Mesenchymal stem cell (in vitro differentiated cells and primary cell): ENCODE measurements around the gene LILRA2.
"Not testable (repeated sequence)": the region's sequence is repeated elsewhere in the genome, so short reads cannot be mapped to it uniquely, and the experiment has no call there.

Experiments
- DNase-seq: peaks from one replicate; pipeline ENCODE4 v3.0.0-alpha.2; 2013
- H2AFZ ChIP-seq: one replicate; pipeline ENCODE4 v1.6.1; 2013; ENCODE audit warnings: low read depth, mild to moderate bottlenecking, control low read depth, inconsistent platforms, low read length, moderate library complexity
- H2AK5ac ChIP-seq: 2 replicates; pipeline ENCODE4 v1.6.1; 2013; ENCODE audit warnings: low read length, moderate library complexity, mild to moderate bottlenecking, inconsistent platforms; ENCODE audit not compliant: severe bottlenecking
- H2BK120ac ChIP-seq: one replicate; pipeline ENCODE4 v1.6.1; 2013; ENCODE audit warnings: low read depth, mild to moderate bottlenecking, inconsistent platforms, low read length, moderate library complexity
- H2BK12ac ChIP-seq, 2 experiments: one replicate each; pipeline ENCODE4 v1.6.1; 2013; ENCODE audit warnings: inconsistent platforms in 2 of 2, low read length in 2 of 2, mild to moderate bottlenecking in 2 of 2, moderate library complexity in 2 of 2, control low read depth in 1 of 2
- H2BK15ac ChIP-seq: one replicate; pipeline ENCODE4 v1.6.1; 2013; ENCODE audit warnings: mild to moderate bottlenecking, low read depth, inconsistent platforms; ENCODE audit not compliant: poor library complexity, severe bottlenecking
- H2BK5ac ChIP-seq: 2 replicates; pipeline ENCODE4 v1.6.1; 2013; ENCODE audit warnings: low read depth, mild to moderate bottlenecking, low read length, control low read depth, inconsistent platforms; ENCODE audit not compliant: poor library complexity, severe bottlenecking
- H3K14ac ChIP-seq, 2 experiments: one replicate each; pipeline ENCODE4 v1.6.1; 2013; ENCODE audit warnings: inconsistent platforms in 2 of 2, low read length in 2 of 2, control low read depth in 1 of 2, mild to moderate bottlenecking in 1 of 2, moderate library complexity in 1 of 2
- H3K18ac ChIP-seq, 2 experiments: one replicate each; pipeline ENCODE4 v1.6.1; 2013; ENCODE audit warnings: inconsistent platforms in 2 of 2, low read length in 2 of 2, control low read depth in 1 of 2, low read depth in 1 of 2, mild to moderate bottlenecking in 1 of 2
- H3K23ac ChIP-seq, 2 experiments: one replicate each; pipeline ENCODE4 v1.6.1; 2013; ENCODE audit warnings: inconsistent platforms in 2 of 2, low read length in 2 of 2, mild to moderate bottlenecking in 2 of 2, moderate library complexity in 2 of 2, control low read depth in 1 of 2
- H3K27ac ChIP-seq: 2 replicates; pipeline ENCODE4 v1.5.1; 2013; ENCODE audit warnings: mild to moderate bottlenecking, moderate library complexity, low read length, control low read depth, inconsistent platforms; ENCODE audit not compliant: poor library complexity, severe bottlenecking
- H3K27me3 ChIP-seq, 2 experiments: 2 replicates each; pipeline versions ENCODE4 v1.6.1 to v1.7.0; 2013; ENCODE audit warnings: low read length in 2 of 2, mild to moderate bottlenecking in 2 of 2, moderate library complexity in 2 of 2, control low read depth in 1 of 2, inconsistent platforms in 1 of 2; ENCODE audit not compliant: control insufficient read depth in 1 of 2, insufficient read depth in 1 of 2
- H3K36me3 ChIP-seq, 2 experiments: 2 replicates each; pipeline versions ENCODE4 v1.6.1 to v1.7.0; 2013; ENCODE audit warnings: low read length in 2 of 2, control low read depth in 1 of 2, inconsistent platforms in 1 of 2, low read depth in 1 of 2, mild to moderate bottlenecking in 1 of 2; ENCODE audit not compliant: insufficient read depth in 2 of 2, control insufficient read depth in 1 of 2
- H3K4ac ChIP-seq, 2 experiments: one replicate each; pipeline ENCODE4 v1.6.1; 2013; ENCODE audit warnings: inconsistent platforms in 2 of 2, low read length in 2 of 2, mild to moderate bottlenecking in 2 of 2, moderate library complexity in 2 of 2, control low read depth in 1 of 2, low read depth in 1 of 2
- H3K4me1 ChIP-seq: 2 replicates; pipeline ENCODE4 v1.6.1; 2013; ENCODE audit warnings: low read depth, low read length, control low read depth; ENCODE audit not compliant: control insufficient read depth, insufficient read depth
- H3K4me2 ChIP-seq: 2 replicates; pipeline ENCODE4 v1.6.1; 2013; ENCODE audit warnings: low read length, mild to moderate bottlenecking, inconsistent platforms; ENCODE audit not compliant: poor library complexity, severe bottlenecking
- H3K4me3 ChIP-seq, 2 experiments: 2 replicates each; pipeline versions ENCODE4 v1.5.1 to v1.7.0; 2013; ENCODE audit warnings: low read length in 2 of 2, mild to moderate bottlenecking in 2 of 2, control low read depth in 1 of 2, low read depth in 1 of 2; ENCODE audit not compliant: insufficient read depth in 1 of 2
- H3K79me1 ChIP-seq: replicated peaks from 2 replicates; pipeline ENCODE4 v1.6.1; 2013; ENCODE audit warnings: mild to moderate bottlenecking, control low read depth, low read length, inconsistent platforms; ENCODE audit not compliant: poor library complexity, severe bottlenecking
- H3K9ac ChIP-seq: 2 replicates; pipeline ENCODE4 v1.7.0; 2013; ENCODE audit warnings: mild to moderate bottlenecking, low read length, moderate library complexity
- H3K9me3 ChIP-seq: 2 replicates; pipeline ENCODE4 v1.7.0; 2013; ENCODE audit warnings: mild to moderate bottlenecking, low read length; ENCODE audit not compliant: control insufficient read depth
- H4K8ac ChIP-seq: one replicate; pipeline ENCODE4 v1.6.1; 2013; ENCODE audit warnings: inconsistent platforms, mild to moderate bottlenecking, low read length, moderate library complexity
- H4K91ac ChIP-seq: one replicate; pipeline ENCODE4 v1.6.1; 2013; ENCODE audit warnings: mild to moderate bottlenecking, low read length, inconsistent platforms
- WGBS: methylation state at CpG from one replicate; pipeline ENCODE4 v1.1.7; 2013; ENCODE audit warnings: mixed read lengths; 5-methylcytosine and 5-hydroxymethylcytosine counted together

LILRA2 gene

DNA sequence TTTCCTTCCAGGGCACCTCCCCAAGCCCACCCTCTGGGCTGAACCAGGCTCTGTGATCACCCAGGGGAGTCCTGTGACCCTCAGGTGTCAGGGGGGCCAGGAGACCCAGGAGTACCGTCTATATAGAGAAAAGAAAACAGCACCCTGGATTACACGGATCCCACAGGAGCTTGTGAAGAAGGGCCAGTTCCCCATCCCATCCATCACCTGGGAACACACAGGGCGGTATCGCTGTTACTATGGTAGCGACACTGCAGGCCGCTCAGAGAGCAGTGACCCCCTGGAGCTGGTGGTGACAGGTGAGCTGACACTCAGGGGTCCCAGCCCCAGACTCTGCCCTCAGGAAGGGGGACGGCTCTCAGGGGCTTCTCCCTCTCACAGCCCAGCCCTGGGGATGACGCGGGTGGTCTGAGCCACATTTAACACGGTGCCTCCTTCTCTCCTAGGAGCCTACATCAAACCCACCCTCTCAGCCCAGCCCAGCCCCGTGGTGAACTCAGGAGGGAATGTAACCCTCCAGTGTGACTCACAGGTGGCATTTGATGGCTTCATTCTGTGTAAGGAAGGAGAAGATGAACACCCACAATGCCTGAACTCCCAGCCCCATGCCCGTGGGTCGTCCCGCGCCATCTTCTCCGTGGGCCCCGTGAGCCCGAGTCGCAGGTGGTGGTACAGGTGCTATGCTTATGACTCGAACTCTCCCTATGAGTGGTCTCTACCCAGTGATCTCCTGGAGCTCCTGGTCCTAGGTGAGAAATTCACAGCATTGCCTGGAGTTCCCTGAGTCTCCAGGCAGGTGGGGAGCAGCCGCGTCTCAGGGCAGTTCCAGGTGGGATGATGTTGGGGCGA, 58.1 kb downstream of the LILRA2 start:
- H3K9me3 ChIP-seq, H3K14ac ChIP-seq, H3K79me1 ChIP-seq, H2AK5ac ChIP-seq, H2BK12ac ChIP-seq, H3K36me3 ChIP-seq, H3K4me3 ChIP-seq, H3K18ac ChIP-seq, H2AFZ ChIP-seq, H2BK120ac ChIP-seq, H4K8ac ChIP-seq, DNase-seq, H3K4me2 ChIP-seq, H3K27ac ChIP-seq, H3K4ac ChIP-seq, H3K9ac ChIP-seq, H2BK5ac ChIP-seq, H3K4me1 ChIP-seq, H4K91ac ChIP-seq, H3K27me3 ChIP-seq, H2BK15ac ChIP-seq, H3K23ac ChIP-seq: not testable (repeated sequence)
- 74% methylated on average over 23 of the region's 23 CpGs for WGBS

GRCh38 chr19:54632517-54632916, 58.9 kb downstream of the LILRA2 start:
- not testable (repeated sequence) for H2BK5ac ChIP-seq, H3K4me1 ChIP-seq, H3K36me3 ChIP-seq, H3K9ac ChIP-seq, H3K4me2 ChIP-seq, H3K14ac ChIP-seq, H3K27me3 ChIP-seq, H3K23ac ChIP-seq, H4K91ac ChIP-seq, H2AK5ac ChIP-seq, DNase-seq, H3K9me3 ChIP-seq, H2BK15ac ChIP-seq, H3K79me1 ChIP-seq, H3K4ac ChIP-seq, H3K4me3 ChIP-seq, H2BK12ac ChIP-seq, H4K8ac ChIP-seq, H2AFZ ChIP-seq, H3K18ac ChIP-seq, H2BK120ac ChIP-seq, H3K27ac ChIP-seq
- WGBS = 71% methylated on average over 16 of the region's 16 CpGs

- Histone ChIP-seq H3K14ac (no peak overlapping the region), H3K9ac (no peak overlapping the region)
These were observed 59.8 kb downstream of the LILRA2 start for GRCh38 chr19:54633401-54633800.

DNA sequence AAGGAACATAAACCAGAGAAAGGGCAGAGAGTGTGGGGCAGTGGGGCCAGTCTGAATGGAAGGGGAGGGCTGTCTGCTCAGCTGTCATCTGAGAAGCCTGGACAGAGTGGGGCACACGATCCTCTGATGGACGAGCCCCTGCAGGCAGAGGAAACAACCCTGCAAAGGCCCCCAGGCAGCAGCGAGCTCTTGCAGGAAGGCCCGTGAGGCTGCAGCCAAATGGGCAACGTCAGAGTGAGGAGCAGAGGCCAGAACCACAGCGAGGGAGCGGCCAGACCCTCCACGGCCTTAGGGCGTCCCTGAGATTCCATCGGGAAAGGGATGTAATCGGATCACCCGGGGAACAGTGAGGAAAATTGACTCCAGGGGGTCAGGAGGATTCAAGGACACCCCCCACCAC, 62.5 kb downstream of the LILRA2 start:
- not testable (repeated sequence) for H4K8ac ChIP-seq, H3K9ac ChIP-seq, H2BK5ac ChIP-seq, H2BK120ac ChIP-seq, DNase-seq, H3K79me1 ChIP-seq, H3K36me3 ChIP-seq, H3K4me1 ChIP-seq, H3K23ac ChIP-seq, H3K9me3 ChIP-seq, H2BK12ac ChIP-seq, H2BK15ac ChIP-seq, H2AFZ ChIP-seq, H3K4me2 ChIP-seq, H3K18ac ChIP-seq, H3K4me3 ChIP-seq, H3K4ac ChIP-seq, H3K14ac ChIP-seq, H3K27ac ChIP-seq, H2AK5ac ChIP-seq, H3K27me3 ChIP-seq, H4K91ac ChIP-seq
- WGBS = 72% methylated on average over 9 of the region's 12 CpGs

More at GRCh38 chr19:54633401-54633800, 59.8 kb downstream of the LILRA2 start:
- no peaks in the 10 kb centered on the region for H3K79me1 ChIP-seq
- no peak overlapping the region for H3K4me3 ChIP-seq
- no peaks in the 10 kb centered on the region for H3K9me3 ChIP-seq
- H3K4ac ChIP-seq = no peak overlapping the region
- no peak overlapping the region for H3K27ac ChIP-seq
- no peaks in the 10 kb centered on the region for H3K36me3 ChIP-seq
- H4K91ac ChIP-seq = no peak overlapping the region
- no peak overlapping the region for H3K18ac ChIP-seq
- H2AK5ac ChIP-seq = no peak overlapping the region
- no peaks in the 10 kb centered on the region for H3K4me1 ChIP-seq
- H2AFZ ChIP-seq = no peak overlapping the region
- WGBS = 69% methylated on average over 3 of the region's 7 CpGs
- H2BK15ac ChIP-seq = no peak overlapping the region
- DNase-seq = no peak
- H4K8ac ChIP-seq = no peak overlapping the region
- no peak overlapping the region for H2BK12ac ChIP-seq
- H2BK120ac ChIP-seq = no peak overlapping the region
- no peak overlapping the region for H3K4me2 ChIP-seq
- no peak overlapping the region for H2BK5ac ChIP-seq
- H3K27me3 ChIP-seq = no peaks in the 10 kb centered on the region
- H3K23ac ChIP-seq = no peak overlapping the region
